HepG2 (cell line): Measurements from ENCODE around the gene GAD2. TPM values are rescaled to one million over a fixed set of nuclear protein-coding genes. Genes with fewer than 3 reads are reported as not detected.

Source experiments
- ATAC-seq: fragments of 200-7000 bp; cut with Tn5 transposase; 3 replicates; pipeline ENCODE4 v1.9.1; 2020; ENCODE audit warnings: mild to moderate bottlenecking, moderate library complexity
- BruUV-seq: library from RNA; stranded (reverse); fragments of 400-500 nt; replicated peaks from 2 replicates; lab custom pipeline; 2021; lab: Mats Ljungman, UMichigan
- CTCF ChIA-PET: fragments of 300-600 bp; formaldehyde crosslinking; extraction: SDS; loops from one replicate; lab custom pipeline; 2021; ENCODE audit warnings: low total read pairs, inconsistent platforms, low intra/inter-chr PET ratio; lab: Yijun Ruan, JAX
- POLR2A ChIA-PET: fragments of 350-600 bp; sonication (Branson Sonifier 250); formaldehyde crosslinking; loops from one replicate; lab custom pipeline; 2020; ENCODE audit warnings: antibody characterized with exemption, inconsistent platforms; lab: Yijun Ruan, JAX
- DNase-seq: peaks from one replicate; pipeline ENCODE4 v3.0.0-alpha.2; 2015; ENCODE audit warnings: low spot score
- FAIRE-seq: peaks from 3 replicates; lab custom pipeline; 2011; peaks lifted over from hg19 to GRCh38; lab: Jason Lieb, UNC
- H2AFZ ChIP-seq: one replicate; pipeline ENCODE4 v1.6.1; 2011; ENCODE audit warnings: low read length, inconsistent platforms
- H3K27ac ChIP-seq: fragments of 300-600 bp; 3 replicates; pipeline ENCODE4 v1.8.0; 2011; ENCODE audit warnings: mixed run types, mild to moderate bottlenecking, mixed read lengths, low read length, inconsistent platforms; ENCODE audit not compliant: insufficient read depth; ENCODE audit errors: extremely low read length
- H3K27me3 ChIP-seq, 2 experiments: fragments of 200-600 bp in 1 of 2; 2 replicates in 1 of 2; 3 replicates in 1 of 2; pipeline versions ENCODE4 v1.6.0 to v1.8.0; 2011; ENCODE audit warnings: low read length in 2 of 2, mild to moderate bottlenecking in 2 of 2, moderate library complexity in 2 of 2, inconsistent platforms in 1 of 2; ENCODE audit not compliant: insufficient read depth in 2 of 2, control insufficient read depth in 1 of 2
- H3K36me3 ChIP-seq, 2 experiments: fragments of 200-600 bp in 1 of 2; replicated peaks in 1 of 2; 2 replicates in 1 of 2; 3 replicates in 1 of 2; pipeline versions ENCODE4 v1.5.1 to v1.8.0; 2011; ENCODE audit warnings: low read length in 2 of 2, inconsistent platforms in 1 of 2; ENCODE audit not compliant: insufficient read depth in 2 of 2, control insufficient read depth in 1 of 2
- H3K4me1 ChIP-seq: 2 replicates; pipeline ENCODE4 v1.5.1; 2012; ENCODE audit warnings: low read length, inconsistent platforms; ENCODE audit not compliant: insufficient read depth
- H3K4me2 ChIP-seq: 2 replicates; pipeline ENCODE4 v1.6.0; 2011; ENCODE audit warnings: low read depth, low read length, inconsistent platforms
- H3K4me3 ChIP-seq, 3 experiments: fragments of 200-600 bp in 1 of 3; sonication (generic), shearing (Covaris generic) in 1 of 3; replicated peaks in 1 of 3; 2 replicates each; pipeline ENCODE4 v1.5.1; 2011 to 2016; ENCODE audit warnings: low read length in 3 of 3, inconsistent platforms in 2 of 3, low read depth in 2 of 3, mild to moderate bottlenecking in 2 of 3, control low read depth in 1 of 3, mixed read lengths in 1 of 3; ENCODE audit not compliant: insufficient read depth in 1 of 3
- H3K79me2 ChIP-seq: one replicate; pipeline ENCODE4 v1.6.1; 2011; ENCODE audit warnings: low read length, inconsistent platforms; ENCODE audit not compliant: insufficient read depth
- H3K9ac ChIP-seq: 2 replicates; pipeline ENCODE4 v1.6.0; 2011; ENCODE audit warnings: mild to moderate bottlenecking, low read depth, low read length, inconsistent platforms; ENCODE audit not compliant: insufficient read depth
- H3K9me3 ChIP-seq: 2 replicates; pipeline ENCODE4 v1.5.1; 2012; ENCODE audit warnings: mild to moderate bottlenecking, low read length
- H4K20me1 ChIP-seq: 2 replicates; pipeline ENCODE4 v1.6.0; 2011; ENCODE audit warnings: inconsistent platforms, mild to moderate bottlenecking, low read length, moderate library complexity; ENCODE audit not compliant: insufficient read depth
- CREB1 ChIP-seq, 2 experiments: fragments of 450-650 bp in 1 of 2; IDR thresholded peaks; 2 replicates each; pipeline ENCODE4 v1.6.1; 2016 to 2017; ENCODE audit warnings: control low read depth in 1 of 2, mild to moderate bottlenecking in 1 of 2, missing compliant biosample characterization in 1 of 2, missing genetic modification characterization in 1 of 2
- GRHL1 ChIP-seq: sonication (generic); formaldehyde crosslinking; conservative IDR thresholded peaks from 2 replicates; pipeline ENCODE4 v1.8.0; 2022; ENCODE audit warnings: missing genetic modification reagents
- MIER2 ChIP-seq: IDR thresholded peaks from 2 replicates; pipeline ENCODE4 v1.6.1; 2016; ENCODE audit warnings: missing biosample characterization, missing genetic modification reagents
- MNT ChIP-seq: fragments of 450-650 bp; IDR thresholded peaks from 2 replicates; pipeline ENCODE4 v1.6.1; 2016
- ZNF350 ChIP-seq: sonication (generic); formaldehyde crosslinking; IDR thresholded peaks from 2 replicates; pipeline ENCODE4 v1.4.0; 2020; ENCODE audit warnings: mild to moderate bottlenecking, low read depth, missing genetic modification reagents, borderline replicate concordance
- ZNF562 ChIP-seq: sonication (generic); formaldehyde crosslinking; IDR thresholded peaks from 2 replicates; pipeline ENCODE4 v1.8.0; 2022; ENCODE audit warnings: missing genetic modification reagents, borderline replicate concordance
- ZNF747 ChIP-seq: sonication (generic); formaldehyde crosslinking; IDR thresholded peaks from 2 replicates; pipeline ENCODE4 v1.8.1; 2023; ENCODE audit warnings: missing genetic modification reagents, mild to moderate bottlenecking, borderline replicate concordance
- WGBS: methylation state at CpG from one replicate; pipeline ENCODE4 v1.1.6; 2017; ENCODE audit warnings: low lambda C conversion rate; 5-methylcytosine and 5-hydroxymethylcytosine counted together
- in situ Hi-C: cut with HindIII; loops from 2 replicates; pipeline ENCODE4 v1.10.0; 2017; ENCODE audit warnings: low pct_unique_long_range_greater_than_20kb; ENCODE audit not compliant: extremely low pct_ligation_motif_present
- intact Hi-C: fragments of 100-400 bp; cut with micrococcal nuclease; formaldehyde crosslinking; loops from one replicate; pipeline ENCODE4 v1.10.0; 2022; ENCODE audit not compliant: unreplicated experiment
- polyA plus RNA-seq, 8 experiments: library from polyadenylated mRNA; depleted of rRNA in 3 of 8; stranded (reverse) in 7 of 8; unstranded in 1 of 8; fragments of >200 nt; fragmentation: Illumina TruSeq in 4 of 8; extraction: Trizol in 4 of 8; gene quantifications; 2 replicates each; pipeline versions ENCODE4 v1.2.1 to v1.2.3, GENCODE V29; 2011 to 2016; ENCODE audit warnings: low read depth in 4 of 8, missing spikeins in 1 of 8, mixed read lengths in 1 of 8; ENCODE audit not compliant: insufficient read depth in 1 of 8
- total RNA-seq, 5 experiments: library from RNA; depleted of rRNA; stranded (reverse); fragments of >200 nt; fragmentation: Illumina TruSeq; extraction: Trizol; gene quantifications; 2 replicates each; pipeline ENCODE4 v1.2.3, GENCODE V29; 2016; ENCODE audit warnings: low read depth in 1 of 5

The GAD2 gene
- total and polyA plus RNA-seq, 2 of the 13 experiments (the other 11 are each of a cell fraction or from before 2014, with no cell fraction given), result not detected

- no peak overlapping the region for H3K27ac ChIP-seq
- H3K27me3 ChIP-seq, result 0 out of 5 replicates have a peak, but pooled peaks cover 0 to 8% of the 10 kb centered on the region in 2 experiments
- H3K4me1 ChIP-seq, result no peaks in the 10 kb centered on the region
- DNase-seq (no peak), ATAC-seq (no peak), FAIRE-seq (no peak)
- BruUV-seq, result no TSS peak
- no peak for TF ChIP-seq MIER2 (CRISPR knock-in tag)
- TF ChIP-seq ZNF747, result no peak
- no peak for TF ChIP-seq GRHL1 (CRISPR knock-in tag)
- no peak for TF ChIP-seq MNT
- no peak for TF ChIP-seq ZNF350
- no peak for TF ChIP-seq ZNF562 (CRISPR knock-in tag)
- TF ChIP-seq CREB1 (IDR thresholded peaks at IDR 0.05), result no peak
- no peak for TF ChIP-seq CREB1 (CRISPR knock-in tag; IDR thresholded peaks at IDR 0.05)
- H3K79me2 ChIP-seq, result no peaks in the 10 kb centered on the region
- H3K9me3 ChIP-seq, result no peaks in the 10 kb centered on the region
- in situ Hi-C loops (no loop called here), intact Hi-C loops (no loop called here)
- no peak overlapping the region for H2AFZ ChIP-seq
- H3K4me2 ChIP-seq, result no peak overlapping the region
- POLR2A ChIA-PET, result no interaction called here
- H3K36me3 ChIP-seq, result no peaks in the 10 kb centered on the region
- H3K4me3 ChIP-seq, result no peak overlapping the region
- WGBS, result 44% methylated on average over 9 of the region's 9 CpGs
- CTCF ChIA-PET, result no interaction called here
- no peaks in the 10 kb centered on the region for H4K20me1 ChIP-seq
- H3K9ac ChIP-seq, result no peak overlapping the region
Measured at GRCh38 chr10:26198119-26198518, 18.5 kb upstream of the GAD2 start.
